Fibroblast of peridontal ligament (primary cell): ENCODE data around the gene GABARAP.

Source experiments
- DNase-seq: peaks from one replicate; pipeline ENCODE4 v3.0.0-alpha.2; 2010; ENCODE audit errors: extremely low read depth

GABARAP gene

DNA sequence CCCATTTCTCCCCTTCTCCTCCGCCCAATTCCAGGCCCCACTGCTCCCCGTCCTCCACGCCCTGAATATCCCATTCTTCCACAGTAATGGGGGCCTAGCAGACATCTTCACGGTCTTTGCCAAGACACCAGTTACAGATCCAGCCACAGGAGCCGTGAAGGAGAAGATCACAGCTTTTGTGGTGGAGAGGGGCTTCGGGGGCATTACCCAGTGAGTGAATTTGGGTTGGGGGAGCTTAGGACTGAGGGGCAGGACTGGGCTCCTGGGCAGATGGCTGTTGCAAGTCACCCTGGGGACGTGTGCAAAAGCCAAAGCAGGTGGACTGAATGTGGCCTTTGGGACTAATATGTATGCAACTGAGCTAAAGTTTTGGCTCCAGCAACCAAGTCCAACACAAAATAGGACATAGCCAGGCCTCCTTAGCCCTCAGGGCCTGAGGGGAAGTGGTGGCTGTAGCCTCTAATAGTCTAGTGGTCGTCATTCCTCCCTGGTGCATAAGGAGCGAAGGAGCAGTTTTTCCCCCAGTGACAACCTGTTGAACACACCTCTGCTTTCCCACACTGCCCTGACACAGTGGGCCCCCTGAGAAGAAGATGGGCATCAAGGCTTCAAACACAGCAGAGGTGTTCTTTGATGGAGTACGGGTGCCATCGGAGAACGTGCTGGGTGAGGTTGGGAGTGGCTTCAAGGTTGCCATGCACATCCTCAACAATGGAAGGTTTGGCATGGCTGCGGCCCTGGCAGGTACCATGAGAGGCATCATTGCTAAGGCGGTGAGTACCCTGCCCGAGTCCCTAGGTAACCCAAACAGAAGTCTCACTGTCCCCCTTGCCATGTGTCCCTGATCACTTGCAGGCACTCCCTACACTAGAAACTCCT lies 19.9 kb downstream of the GABARAP start:
- DNase-seq = no peak

DNA sequence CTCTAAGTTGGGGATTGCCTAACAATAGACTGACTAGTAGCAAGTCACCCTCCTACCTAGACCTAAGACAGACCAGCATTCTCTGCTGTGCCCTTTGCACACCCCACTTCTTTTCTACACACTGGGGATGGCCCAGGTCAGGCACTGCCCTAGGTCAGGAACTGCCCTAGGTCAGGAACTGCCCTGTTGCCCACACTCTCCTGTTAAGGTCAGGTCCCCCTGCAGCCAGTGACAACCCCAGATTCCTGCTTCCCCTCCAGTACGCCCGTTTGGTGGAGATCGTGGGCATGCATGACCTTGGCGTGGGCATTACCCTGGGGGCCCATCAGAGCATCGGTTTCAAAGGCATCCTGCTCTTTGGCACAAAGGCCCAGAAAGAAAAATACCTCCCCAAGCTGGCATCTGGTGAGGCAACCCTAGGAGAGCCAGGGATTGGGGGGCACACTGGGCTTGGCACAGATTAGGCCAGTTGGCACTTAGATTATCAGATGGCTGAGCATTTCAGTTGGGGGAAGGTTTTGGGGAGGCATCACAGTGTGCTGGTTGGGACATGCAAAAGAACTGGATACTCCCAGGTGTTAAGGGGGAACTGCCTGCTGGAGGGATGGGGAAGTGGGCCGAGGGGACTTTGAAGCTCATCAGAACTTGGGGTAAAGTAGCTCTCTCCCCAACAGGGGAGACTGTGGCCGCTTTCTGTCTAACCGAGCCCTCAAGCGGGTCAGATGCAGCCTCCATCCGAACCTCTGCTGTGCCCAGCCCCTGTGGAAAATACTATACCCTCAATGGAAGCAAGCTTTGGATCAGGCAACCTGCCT lies 20.8 kb downstream of the GABARAP start:
- DNase-seq = no peak

DNA sequence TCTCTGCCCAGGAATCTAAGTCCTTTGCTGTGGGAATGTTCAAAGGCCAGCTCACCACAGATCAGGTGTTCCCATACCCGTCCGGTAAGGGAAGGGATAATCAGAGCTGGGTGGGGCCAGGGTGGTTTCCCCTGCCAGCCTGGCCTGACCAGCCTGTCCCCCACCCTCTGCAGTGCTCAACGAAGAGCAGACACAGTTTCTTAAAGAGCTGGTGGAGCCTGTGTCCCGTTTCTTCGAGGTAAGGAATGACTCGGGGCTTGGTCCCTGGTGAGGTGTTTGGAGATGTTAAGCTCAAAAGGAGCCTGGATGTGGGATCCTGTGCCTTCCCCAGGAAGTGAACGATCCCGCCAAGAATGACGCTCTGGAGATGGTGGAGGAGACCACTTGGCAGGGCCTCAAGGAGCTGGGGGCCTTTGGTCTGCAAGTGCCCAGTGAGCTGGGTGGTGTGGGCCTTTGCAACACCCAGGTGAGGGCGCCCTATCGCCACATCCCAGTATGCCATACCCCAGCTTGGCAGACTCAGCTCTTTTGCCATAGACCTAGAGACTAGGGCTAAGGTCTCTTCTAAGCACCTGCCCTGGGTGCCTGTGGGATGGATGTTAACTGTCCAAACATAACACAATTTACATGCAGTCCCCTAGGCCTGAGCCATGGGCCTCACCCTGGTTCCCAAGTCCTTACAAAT lies 21.5 kb downstream of the GABARAP start:
- DNase-seq = peak; percentile 58

DNA sequence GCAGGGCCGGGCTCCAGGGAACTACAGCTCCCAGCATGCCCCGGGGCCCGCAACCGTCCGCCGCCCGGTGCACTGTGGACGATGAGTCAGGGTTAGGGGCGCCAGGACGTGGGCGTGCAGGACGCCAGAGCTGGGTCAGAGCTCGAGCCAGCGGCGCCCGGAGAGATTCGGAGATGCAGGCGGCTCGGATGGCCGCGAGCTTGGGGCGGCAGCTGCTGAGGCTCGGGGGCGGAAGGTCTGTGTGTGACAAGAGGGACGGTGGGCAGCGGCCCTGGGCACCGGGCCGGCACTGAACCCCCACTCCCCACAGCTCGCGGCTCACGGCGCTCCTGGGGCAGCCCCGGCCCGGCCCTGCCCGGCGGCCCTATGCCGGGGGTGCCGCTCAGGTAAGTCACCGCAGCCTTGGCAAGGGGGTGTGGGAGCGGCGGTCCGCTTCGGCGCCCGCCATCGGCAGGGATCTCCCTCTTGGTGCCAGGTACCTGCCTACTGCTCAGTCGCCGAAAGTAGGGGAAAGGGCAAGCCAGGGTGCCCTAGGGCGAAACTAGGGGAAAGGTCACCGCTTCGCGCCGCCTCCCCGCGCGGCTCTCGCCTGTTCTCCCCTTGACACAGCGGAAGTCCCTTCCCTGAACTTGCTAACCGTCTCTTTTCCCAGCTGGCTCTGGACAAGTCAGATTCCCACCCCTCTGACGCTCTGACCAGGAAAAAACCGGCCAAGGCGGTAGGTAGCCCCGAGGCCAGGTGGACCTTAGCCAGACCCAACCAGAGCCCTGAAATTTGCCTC lies 22.2 kb downstream of the GABARAP start, which contains the start of the genes ACADVL and DLG4:
ACADVL (plus strand) TSS at position 127 of the 781 bp plus-strand sequence; CDS start at position 174, 47 bp downstream.
DLG4 (minus strand) TSS at position 25 of the 781 bp plus-strand sequence.
- peak; percentile 79 for DNase-seq

DNA sequence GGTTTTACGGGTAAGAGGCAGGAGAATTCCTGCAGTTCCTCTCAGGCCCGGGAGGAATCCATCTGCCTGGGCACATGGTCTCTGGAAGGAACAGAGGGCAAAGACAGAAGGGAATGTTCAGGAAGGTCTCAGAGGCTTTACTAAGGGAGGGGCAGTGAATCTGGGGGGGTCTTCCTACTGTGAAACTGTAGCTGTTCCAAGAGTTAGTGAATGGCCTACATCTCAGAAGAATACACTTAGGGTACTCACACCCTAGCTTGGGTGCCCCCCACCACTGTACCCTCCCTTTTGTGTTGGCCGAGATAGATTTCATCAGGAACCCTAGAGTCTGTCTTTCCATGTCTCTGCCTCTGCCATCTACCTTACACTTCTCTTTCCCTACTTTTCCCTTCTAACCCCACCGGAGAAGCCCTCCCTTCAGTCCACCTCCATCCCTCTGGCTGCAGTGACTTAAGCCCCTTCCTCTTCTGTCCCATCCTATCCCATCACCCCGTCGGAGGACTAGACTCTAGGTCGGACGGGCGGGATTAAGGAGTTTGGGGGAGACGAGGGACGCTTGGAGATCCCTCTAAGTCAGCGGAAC lies 22.9 kb downstream of the GABARAP start:
- peak; percentile 4 for DNase-seq

DNA sequence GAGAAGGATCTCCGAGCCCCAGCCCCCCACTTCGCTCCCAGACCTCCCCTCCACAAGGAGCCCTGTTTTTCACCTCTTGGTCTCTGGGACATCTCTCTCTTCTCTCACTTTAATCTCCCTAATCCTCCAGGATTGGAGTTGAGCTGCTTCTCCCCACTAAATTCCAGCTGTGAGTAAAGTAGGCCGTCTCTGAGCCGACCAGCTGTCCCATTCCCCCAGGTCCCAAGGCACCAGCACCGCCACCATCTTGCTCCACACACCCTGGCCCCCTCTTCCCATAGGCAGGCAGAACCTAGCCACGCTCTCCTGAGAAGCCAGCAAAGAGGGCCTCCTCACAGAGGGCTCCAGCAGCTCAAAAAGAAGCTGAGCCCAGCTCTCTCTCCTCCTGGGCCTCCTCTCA lies 23.5 kb downstream of the GABARAP start:
- DNase-seq = no peak

DNA sequence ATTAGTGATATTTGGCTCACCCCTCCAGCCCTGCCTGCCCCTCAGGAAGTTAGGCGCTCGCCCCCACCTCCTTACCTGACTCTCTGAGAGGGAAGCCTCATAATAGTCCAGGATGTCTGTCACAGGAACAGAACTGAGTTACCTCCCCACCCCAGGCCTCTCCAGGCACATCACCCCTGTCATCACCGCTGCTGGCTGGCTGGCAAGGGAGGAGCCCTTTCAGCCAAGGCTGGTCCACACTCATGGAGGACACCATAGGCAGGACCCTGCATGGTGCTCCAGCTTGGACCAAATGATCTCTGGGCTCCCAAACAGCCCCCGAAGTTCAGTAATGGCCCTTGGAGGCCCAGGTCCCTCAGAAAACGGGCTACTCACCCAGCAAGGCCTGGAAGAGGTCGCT lies 24.1 kb downstream of the GABARAP start:
- no peak for DNase-seq

DNA sequence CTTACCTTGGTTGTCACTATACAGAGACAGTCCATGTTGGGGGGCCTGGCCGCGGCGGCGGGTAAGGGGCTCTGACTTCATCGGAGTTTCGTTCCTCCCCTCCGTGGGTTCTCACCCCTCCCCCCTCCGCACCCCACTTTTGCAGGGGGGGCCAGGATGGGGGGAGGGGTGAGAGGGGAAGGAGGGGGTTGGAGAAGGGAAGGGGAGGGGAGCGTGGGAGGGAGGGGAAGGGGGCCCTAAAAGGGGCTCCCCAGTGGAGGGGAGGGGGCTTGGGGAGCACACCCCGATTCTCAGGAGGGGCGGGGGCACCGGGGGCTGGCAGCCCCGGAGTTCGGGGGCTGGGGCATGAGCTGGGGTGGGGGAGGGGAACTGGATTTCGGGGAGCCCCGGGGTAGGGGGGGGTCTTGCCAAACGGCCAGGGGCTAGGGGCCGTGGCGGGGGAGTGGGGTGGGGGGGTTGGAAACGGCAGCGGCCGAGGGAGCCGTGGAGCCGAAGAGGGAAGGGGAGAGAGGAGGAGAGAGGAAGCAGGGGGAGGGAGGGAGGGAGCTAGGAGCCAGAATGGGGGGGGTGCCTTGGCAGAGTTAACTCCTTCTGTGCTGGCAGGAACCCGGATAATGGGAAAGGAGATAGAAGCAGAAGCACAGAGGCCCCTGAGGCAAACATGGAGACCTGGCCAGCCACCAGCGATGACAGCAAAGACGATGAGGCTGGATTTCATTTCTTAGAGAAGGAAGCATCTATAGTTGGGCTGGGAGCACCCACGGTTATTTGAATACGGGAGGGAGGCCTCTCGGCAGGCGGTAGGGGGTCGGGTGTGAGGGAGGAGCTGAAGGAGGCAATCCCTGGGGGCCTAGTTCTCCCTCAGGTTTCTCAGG lies 24.9 kb downstream of the GABARAP start:
- peak; percentile 71 for DNase-seq

DNA sequence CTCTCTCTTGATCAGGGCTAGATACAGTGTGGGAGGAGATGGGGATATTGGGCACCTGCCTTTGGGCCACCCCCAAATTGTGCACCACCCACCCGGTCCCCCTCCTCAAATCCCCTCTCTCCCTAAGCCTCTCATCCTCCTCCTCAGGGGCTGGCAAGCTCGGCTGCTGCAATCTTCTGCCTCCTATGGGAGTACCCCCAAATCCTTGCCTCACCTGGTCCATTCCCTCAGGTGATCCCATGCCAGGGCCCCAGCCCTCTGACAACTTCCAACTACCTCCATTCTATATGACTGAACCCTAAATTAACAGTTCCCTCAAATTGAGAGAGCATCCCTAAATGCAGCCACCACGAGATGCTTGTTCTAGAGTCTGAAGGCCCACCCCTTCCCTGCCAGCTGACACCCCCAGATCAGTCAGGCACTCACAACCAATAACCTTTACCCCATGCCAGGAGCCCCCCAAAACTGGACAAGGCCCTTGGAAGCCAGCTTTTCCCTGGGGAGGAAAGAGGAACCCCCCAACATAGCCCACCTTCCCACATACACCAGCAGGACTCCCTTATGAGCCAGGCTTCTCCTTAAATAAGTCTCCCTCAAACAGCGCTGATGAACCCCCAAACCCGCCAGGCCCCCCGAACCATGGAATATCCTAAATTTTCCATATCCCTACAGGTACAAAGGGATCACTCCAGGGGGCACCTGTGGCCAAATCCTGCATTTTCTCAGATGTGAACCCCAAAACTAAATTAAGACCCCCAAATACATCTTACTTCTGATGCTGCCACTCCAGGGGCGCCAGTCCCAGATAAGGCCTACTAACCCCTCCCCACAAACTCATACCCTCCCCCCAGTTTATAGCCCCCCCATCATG lies 25.8 kb downstream of the GABARAP start:
- DNase-seq = no peak

DNA sequence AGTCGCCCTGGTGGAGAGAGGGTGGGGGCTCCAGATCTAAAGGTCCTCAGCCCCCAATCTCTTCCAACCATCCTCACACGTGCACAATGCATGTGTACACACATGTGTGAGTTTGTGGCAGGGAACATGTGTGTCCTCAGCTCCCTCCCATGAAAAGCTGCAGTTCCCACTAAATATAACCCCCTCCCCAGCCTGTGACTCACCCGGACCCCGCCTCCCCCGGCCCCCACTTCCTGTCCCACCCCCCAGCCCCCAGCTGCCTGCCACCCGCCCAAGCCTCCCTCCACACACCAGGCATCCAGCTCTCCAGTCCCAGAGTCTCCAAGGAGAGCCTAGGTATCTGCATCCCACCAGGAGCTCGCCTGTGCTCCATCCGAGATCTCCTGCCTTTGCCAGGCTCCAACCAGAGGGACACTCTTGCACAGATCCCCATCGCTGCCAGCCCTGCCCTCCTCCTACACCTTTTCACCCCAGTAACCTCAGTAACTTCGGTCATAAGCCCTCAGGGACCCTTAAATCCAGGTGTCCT lies 26.5 kb downstream of the GABARAP start:
- no peak for DNase-seq

DNA sequence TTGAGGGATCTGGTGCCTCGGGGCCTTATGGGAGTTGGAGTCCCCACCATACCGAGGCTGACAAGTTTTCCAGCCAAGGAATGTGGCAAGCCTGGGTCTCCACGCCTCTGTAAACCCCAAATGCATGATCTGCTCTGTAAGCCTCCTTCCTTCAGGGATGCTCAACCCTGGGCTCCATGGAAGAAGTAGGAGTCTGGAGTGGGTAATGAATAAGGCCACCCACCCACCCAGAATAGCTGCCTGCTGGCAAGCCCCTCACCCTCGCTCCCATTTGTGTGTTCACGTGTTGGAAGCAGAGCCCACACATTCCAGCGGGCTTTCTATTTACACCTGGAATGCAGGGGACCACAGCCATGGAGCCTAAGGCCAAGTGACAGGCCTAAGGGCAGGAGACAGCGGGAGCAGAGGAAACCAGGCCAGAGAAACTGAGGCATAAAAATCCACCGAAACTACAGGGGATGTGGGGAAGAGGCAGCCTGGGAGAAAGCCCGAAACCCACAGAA lies 27.1 kb downstream of the GABARAP start:
- no peak for DNase-seq

DNA sequence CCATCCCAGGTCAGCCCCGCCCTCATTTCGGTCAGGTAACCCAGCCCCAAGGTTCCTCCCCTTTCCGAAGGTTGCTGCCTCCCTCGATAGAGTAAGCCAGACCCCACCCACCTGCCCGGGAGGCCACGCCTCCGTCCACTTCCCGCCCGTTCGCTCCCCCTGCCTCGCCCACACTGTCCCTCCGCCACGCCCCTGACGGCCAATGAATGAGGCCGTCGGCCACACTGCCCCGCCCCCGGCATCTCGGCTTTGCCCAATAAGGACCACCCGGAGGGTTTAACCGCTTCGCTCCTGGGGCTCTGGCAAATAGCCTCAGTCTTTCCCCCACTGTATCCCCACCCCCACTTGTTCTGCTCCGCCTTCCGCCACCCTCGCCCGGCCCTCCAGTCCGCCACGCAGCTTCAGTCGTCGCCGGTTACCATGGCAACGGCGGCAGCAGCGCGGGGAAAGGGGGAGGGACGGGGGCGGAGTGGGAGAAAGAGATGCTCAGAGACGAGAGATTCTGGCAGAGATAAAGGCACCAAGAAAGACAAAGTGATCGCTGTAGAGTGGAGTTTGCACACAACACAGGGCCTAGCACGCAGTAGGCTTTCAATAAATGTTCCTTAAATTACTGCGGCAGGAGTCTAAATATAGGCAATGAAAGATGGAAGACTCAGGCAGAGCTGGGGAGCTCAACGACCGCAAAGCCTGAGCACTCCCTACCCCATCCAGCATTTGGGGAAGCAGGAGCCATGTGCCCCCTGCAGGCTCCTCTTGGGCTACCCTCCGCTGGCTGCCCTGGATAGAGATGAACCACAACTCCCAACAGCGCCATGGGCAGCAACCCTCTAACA lies 27.7 kb downstream of the GABARAP start:
- peak; percentile 96 for DNase-seq

DNA sequence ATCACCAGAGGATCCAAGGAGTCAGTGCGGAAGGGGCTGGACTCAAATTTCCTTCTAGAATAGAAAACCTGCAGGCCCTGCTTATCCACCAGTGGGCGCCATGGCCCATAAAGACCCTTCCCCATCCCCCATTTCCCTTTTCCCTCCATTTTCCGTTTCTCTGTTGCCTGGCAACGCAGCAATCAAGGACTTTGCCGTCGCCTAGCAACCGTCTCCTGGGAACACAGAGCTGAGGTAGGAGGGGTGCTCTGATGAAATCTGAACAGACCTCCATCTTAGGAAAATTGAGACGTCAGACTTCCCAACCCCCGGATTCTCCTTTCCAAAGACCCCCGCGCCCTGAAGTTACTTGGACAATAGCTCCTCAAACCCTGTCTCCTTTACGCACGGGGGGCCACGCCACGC lies 28.4 kb downstream of the GABARAP start:
- DNase-seq = peak; percentile 72

DNA sequence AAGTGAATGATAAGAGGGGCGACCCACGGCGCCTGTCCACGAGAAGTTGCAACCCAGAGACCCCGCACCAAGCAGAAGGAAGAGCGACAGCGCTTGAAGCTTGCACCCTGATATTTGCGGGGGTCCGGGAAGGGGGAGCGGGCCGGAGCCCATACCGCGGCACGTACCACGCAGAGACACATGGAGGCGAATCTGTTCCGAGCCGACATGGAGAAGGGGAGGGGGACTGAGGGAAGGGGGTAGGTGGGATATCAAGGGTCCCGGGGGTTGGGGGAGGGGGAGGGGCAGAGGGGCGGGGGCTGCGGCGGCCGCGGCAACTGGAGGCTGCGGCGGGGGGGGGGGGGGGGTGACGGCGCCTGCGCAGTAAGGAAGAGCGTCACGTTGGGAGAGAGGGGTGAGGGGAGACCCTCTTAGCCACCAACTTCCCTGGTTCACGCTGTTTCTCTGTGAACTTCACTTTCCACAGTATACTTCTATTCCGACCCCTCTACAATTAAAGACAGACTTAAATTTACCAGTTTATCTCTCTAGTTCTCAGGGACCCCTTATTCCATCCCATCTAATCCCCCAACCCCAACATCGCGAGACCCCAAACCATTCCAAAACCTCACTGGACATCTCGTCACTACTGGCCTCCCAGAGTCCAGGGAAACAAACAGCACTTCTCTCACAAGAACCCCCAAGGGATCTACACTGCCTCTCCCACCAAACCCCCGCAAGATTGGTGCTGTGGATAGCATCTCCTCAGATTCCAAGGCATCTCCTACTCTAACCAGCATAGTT lies 30.6 kb downstream of the GABARAP start:
- DNase-seq = peak; percentile 2

DNA sequence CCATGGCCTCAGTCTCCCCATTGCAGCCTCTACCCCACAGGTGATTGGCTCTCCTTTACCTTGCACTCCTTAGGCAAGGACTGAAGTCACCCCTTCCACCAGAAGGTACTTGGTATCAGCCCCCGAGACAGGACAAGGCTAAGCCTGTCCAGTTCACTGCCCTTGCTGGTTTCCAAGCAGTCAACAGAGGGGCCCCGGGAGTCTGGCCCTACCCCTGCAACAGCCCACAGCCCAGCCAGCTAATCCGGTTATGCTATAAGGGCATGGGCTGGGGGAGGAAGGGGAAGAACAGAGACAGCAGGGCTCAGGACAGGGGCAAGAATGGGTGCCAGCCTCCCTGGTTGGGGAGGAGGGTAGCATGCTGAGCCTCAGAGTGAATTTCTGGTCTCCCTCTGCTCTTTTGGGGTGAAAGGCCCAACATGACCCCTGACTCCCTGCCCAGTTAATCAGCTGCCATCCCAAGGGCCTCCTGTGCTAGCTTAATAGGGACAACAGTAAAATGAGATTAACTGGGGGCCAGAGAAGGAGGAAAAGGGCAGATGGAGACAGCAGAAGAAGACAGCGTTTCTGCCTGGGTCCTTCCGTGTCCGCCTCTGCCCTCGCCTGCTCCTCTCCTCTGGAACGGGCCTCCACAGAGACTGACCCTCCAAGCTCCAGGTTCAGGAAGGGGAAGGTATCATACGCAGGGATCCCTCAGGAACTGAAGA lies 33.3 kb downstream of the GABARAP start:
- DNase-seq = no peak

DNA sequence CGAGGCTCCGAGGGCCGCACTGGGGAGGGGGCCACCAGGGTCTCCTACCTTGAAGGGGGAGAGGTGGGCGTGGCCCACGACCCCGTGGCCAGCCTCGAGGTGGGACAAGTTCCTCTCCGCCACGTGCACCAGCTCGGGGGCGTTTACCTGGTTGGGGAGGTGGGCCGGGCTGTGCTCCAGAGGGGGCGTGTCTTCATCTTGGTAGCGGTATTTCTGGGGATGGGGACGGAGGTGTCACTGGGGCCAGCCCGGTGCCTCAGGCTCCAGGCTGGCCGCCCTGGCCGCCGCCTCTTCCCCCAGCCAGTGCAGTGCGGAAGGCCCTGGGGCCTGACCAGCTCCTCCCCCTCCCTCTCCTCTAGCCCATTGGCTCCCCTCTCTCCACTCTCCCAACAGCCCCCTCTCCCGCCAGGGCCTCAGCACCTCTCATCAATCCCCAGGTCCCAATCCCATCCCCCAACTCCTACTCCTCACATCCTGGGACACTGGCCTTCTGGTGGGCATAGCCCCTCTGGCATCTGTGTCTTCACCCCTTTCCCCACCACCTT lies 34.1 kb downstream of the GABARAP start:
- no peak for DNase-seq
